NCI-H2196 (cell line): Measurements from ENCODE around the gene SNX22.

Experiments
- DNase-seq: peaks from one replicate; lab custom pipeline; 2025; ENCODE audit not compliant: unreplicated experiment; lab: John Stamatoyannopoulos, UW

SNX22 gene

GRCh38 chr15:64193971-64194370 lies 42.4 kb downstream of the SNX22 start:
- no peak for DNase-seq

DNA sequence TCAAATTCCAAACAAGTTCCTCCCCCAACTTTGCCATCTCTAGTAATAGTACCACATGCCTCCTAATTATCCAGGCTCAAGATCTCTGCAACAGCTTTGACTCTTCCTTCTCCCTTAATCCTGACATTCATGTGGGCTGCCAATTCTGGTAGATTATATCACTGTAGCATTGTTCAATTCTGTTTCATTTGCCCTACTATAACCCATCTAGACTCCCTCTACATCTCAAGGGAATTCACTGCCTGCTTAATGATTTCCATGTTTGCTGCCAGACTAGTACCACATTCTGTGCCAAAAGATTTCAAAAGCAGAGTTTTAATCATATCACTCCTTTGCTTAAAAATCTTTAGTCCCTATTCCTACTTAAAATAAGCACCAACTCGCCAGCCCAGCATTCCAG lies 45.9 kb downstream of the SNX22 start:
- no peak for DNase-seq

DNA sequence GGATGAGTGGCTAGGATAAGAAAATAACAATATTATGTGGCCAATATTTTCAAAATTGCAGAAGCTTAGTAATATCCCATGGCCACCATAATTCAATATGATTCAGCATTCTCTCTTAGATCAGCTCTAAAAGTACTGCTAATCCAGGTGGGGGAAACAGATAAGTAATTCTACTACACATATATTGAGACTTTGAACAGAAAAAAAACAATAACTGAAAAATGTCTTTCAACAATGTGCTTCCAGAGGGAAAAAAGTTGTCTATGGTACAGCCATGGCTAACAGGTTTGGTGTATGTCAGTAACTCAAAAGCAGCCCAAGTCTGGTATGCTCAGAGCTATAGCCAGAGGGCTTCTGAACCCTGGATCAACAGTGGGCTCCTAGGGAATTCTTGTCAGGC lies 53.7 kb downstream of the SNX22 start:
- no peak for DNase-seq
